HS-27A (cell line): Measurements from ENCODE around the gene MCAM.

ENCODE experiments used
- DNase-seq: peaks from one replicate; pipeline ENCODE4 v3.0.0-alpha.2; 2012; ENCODE audit warnings: low read depth, missing footprints

MCAM gene

GRCh38 chr11:119344291-119345010, 27.5 kb upstream of the MCAM start:
- DNase-seq = no peak

DNA sequence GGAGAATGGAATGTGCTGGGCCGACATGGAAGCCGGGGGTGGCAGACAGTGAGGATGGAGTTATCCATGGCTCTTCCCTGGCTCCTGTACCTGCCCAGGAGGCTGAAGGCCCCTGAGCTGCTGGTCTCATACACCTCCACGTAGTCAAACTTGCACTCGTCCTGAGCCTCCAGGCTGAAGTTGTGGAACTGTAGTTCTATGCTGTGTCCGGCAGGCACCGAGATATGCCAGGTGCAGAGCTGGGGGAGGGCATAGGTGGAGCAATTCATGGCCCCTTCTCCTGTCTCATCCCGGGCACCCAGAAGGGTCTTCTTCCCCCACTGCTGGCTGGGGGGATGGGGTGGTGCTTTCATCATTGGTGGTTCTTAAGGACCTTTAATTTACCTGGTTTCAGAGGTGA, 26.8 kb upstream of the MCAM start:
- no peak for DNase-seq

- DNase-seq = no peak
Measured at GRCh38 chr11:119342362-119343130, 25.6 kb upstream of the MCAM start.

DNA sequence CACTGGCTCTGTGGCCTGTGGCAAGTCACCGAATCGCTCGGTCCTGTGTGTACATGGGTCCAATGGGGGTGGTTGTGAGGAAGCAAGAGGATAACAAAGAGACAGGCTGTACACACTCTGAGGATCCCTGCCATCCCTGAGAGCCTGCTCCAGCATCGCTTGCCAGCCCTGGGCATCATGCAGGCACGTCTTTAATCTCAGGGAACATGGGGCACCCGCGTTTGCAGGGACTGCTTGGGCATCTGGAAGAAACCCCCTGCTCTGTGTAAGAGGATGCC, 25.0 kb upstream of the MCAM start:
- DNase-seq = no peak

- no peak for DNase-seq
Measured at GRCh38 chr11:119341222-119342022, 24.5 kb upstream of the MCAM start.

DNA sequence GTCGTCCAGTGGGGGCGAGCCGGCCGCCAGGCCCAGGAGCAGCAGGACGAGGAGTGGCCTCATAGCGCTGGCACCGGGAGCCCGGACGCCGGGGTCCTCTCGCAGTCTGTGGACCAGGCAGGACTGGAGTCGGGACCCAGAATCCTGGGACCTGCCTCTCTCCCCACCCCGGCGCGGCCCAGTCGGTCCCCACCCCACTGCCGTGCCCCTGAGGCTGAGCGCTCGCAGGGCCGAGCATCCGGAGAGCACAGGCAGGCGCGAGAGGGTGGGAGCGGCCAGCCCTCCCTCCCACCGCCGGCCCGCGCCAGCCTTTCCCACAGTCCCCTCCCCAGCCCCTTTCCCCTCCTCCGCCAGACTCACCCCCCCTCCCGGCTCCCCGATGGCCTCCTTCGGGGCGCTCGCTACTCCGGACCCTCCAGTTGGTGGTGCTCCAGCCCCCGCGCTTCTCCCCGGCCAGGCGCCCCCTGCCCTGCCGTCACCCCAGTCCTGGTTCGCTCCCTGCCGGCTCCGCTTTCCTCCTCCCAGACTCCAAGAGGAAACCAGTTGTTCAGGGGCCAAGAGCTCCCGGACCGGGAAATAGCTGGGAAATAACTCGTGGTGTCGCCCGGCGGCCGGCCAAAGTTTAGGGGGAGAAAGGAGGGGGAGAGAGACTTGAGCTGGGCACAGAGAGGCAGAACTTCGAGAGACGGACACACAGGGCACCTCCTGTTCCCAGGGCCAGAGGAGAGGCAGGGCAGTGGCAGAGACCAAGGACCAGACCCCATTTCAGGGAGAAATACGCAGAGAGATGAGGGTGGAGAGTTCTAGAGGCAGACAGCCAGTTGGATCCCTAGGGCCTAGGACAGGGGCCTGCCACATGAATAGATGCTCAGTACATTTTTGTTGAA, 23.6 kb upstream of the MCAM start, which contains the start of gene C1QTNF5:
Gene C1QTNF5 (minus strand): TSS at position 549 of the 887 bp plus-strand sequence. CDS start 486 bp downstream, at position 63.
- no peak for DNase-seq

DNA sequence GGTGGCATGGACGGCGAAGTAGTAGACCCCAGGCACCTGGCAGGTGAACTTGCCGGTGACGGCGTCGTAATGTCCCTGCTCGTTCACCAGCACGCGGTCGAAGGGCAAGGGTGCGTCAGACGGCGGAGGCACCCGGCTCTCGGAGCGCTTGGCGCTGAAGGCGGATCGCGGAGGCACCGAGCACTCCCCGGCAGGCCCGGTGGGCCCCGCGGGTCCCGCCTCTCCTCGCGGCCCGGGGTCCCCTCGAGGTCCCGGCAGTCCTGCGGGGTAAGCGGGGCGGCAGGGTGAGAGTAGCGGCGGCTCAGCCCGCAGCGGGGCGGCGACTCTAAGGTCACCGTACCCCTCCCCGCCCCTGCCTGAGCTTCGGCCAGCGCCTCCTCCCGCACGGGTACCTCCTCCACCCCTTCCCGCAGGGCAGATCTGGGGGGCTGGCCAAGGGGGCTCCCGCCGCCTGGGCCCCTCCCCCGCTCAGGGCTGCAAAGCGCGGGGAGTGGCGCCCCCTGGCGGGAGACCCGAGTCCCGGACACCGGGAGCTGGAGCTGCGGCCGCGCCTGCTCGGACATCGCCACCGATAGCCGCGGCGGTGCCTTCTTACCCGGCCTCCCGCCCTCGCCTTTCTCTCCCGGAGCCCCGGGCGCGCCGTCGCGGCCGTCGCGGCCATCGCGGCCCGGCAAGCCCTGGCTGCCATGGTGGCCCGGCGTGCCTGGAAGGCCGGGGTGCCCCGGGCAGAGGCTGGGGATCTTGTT, 22.8 kb upstream of the MCAM start:
- DNase-seq = no peak

DNA sequence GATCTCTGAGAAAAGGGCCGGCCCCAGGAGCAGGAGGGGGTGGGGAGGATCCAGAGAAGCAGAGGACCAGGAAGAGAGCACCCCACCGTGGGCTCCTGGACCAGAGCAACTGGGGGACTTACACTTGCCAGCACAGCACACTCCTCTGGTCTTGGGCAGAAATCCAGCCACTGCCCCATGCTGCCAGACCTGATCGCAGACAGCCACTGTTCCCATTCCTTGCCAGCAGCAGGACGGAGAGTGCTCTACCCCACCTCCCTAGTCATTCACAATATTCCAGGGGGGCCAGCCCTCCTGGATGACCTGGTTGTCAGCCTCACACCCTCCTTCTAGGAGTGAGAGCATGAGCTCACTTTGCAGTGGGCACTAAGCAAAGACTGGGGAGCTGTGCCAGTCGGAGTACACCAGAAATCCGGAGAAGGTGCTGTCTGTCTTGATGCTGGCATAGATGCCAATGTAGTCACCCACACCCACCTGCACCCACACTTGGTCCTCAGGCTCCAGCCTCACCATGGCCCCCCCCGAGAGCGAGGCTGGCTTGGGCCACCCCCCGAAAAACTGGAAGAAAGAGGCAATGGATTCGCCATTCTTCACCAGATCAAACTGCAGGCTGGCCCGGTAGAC, 22.1 kb upstream of the MCAM start:
- DNase-seq = no peak

- DNase-seq = peak; percentile 66
Measured at GRCh38 chr11:119338318-119338890, 21.5 kb upstream of the MCAM start.

DNA sequence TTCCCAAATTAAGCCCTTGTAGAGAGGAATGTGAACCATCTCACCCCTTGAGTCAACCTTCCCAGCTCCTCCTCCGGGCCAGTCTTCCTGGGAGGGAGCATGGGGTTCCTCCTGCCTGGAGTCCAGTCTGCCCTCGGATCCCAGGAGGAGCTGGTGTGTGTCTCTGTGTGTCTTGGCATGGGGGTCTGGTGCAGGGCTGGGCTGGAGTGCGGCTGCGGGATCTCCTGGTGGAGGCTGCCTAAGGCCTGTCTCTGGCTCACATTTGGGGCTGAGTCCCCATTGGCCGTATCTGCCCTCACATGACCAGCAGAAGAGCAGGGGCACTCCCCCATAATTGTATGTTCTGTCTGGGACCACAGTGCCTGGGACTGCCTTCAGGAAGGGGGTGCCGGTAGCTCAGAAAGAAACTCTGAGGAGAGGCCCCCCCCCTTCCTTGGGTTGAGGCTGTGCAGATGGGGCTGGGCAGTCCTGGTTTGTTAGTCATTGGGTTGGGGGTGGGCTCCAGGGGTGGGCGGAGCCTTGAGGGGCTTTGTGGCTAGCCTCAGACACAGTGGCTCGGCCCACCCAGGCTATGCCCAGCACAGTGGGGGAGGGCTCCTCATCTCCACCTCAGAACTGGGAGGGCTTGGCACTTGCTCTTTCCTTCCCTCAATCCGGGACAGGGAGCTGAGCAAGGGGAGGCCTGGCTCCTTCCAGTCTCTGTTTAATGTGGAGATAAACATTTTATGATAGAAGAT, 20.8 kb upstream of the MCAM start:
- no peak for DNase-seq

DNA sequence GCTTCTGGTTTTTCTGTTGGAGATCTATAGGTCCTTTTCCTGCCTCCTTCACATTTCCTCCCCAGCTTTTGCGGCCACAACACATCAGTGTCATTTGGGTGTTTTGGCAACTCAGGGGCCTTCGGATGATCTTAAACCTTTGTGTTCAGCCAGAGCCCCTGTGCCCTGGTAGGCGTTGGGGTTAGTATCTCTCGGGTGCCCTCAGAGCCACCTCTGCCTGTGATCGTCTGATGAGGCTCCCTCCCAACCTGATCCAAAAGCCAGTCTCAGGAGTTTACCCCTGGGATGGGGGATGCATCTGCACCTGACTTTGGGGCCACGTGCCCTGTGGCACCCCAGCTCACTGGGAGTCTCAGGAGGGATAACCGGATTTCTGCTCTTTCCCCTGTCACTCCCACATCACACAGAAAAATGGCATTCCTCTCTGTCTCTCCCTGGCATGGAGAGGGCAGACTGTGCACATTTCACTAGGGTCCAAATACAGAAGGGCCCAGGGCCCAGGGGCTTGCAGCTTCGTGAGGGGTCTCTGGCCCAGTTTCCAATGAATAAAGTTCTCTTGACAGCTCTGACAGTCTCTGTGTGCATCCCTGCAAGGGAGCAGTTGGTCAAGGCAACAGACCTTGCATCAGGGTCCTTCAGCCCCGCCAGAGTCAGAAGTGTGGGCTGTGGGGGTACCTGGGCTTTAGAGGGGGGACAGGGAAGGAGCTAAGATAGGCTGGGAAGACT, 20.0 kb upstream of the MCAM start:
- DNase-seq = no peak

GRCh38 chr11:119335655-119336543, 19.0 kb upstream of the MCAM start:
- no peak for DNase-seq

DNA sequence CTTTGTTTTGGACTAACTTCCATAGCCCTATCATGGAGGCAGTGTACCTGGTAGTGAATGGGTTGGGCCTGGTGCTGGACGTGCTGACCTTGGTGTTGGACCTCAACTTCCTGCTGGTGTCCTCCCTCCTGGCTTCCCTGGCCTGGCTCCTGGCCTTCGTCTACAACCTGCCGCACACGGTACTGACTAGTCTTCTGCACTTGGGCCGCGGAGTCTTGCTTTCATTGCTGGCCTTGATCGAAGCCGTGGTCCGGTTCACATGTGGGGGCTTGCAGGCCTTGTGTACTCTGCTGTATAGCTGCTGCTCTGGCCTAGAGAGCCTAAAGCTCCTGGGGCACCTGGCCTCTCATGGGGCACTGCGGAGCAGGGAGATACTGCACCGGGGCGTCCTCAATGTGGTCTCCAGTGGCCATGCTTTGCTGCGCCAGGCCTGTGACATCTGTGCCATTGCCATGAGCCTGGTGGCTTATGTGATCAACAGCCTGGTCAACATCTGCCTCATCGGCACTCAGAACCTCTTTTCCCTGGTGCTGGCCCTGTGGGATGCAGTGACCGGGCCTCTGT, 18.2 kb upstream of the MCAM start:
- no peak for DNase-seq

- DNase-seq = peak; percentile 88
Measured at GRCh38 chr11:119334174-119334930, 17.4 kb upstream of the MCAM start, which contains the start of gene RNF26. TSS of gene RNF26 (plus strand) at chr11:119334527. CDS start at chr11:119335123, 596 bp downstream.

- DNase-seq = no peak
Measured at GRCh38 chr11:119332111-119332765, 15.3 kb upstream of the MCAM start.

- DNase-seq = no peak
Measured at GRCh38 chr11:119330237-119330636, 13.3 kb upstream of the MCAM start.
